Measurements from ENCODE around the gene SUCLA2.

- TF ChIP-seq SIN3A (IDR thresholded peaks at IDR 0.05; ENCODE audit: low read depth): no peak
- TF ChIP-seq POLR2A (IDR thresholded peaks at IDR 0.05; ENCODE audit: borderline replicate concordance, extremely low read depth, insufficient read depth, insufficient read length): no peak
- TF ChIP-seq CTCF (IDR thresholded peaks at IDR 0.05 in 2 of 3, conservative IDR thresholded peaks at IDR 0.05 in 1 of 3; ENCODE audit: borderline replicate concordance in 1 of 3, insufficient read depth in 1 of 3, low read depth in 2 of 3, low read length in 2 of 3): no peak
- TF ChIP-seq ELF1 (IDR thresholded peaks at IDR 0.05; ENCODE audit: borderline replicate concordance, low read depth): no peak
Observed at GRCh38 chr13:47991859-47992258, 9.2 kb downstream of the SUCLA2 start.
